ENCODE measurements around the gene NTNG1.

Gene NTNG1

DNA sequence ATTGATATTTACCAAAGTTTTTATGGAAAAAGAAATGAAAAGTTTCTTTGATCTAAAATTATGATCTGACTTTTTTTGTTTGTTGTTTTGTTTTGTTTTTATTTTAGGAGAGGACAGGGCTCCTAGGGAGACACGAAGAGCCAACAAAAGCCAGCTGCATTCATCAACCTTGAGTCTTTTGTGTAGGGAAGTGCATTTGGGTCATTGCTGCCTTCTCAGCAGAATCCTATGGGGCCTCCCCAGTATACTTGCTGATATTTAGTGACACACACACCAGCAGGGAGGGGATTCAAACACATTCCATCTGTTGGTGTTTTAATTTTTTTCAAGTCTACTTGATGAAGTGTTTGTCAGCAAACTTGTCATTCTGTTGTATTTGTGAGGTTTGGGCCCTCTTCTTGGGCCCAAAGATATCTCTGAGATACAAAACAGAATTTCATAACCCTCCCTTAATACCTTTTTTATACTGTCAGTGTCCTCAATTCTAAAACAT, 203.5 kb downstream of the NTNG1 start:
- TF ChIP-seq, protein P1, sequence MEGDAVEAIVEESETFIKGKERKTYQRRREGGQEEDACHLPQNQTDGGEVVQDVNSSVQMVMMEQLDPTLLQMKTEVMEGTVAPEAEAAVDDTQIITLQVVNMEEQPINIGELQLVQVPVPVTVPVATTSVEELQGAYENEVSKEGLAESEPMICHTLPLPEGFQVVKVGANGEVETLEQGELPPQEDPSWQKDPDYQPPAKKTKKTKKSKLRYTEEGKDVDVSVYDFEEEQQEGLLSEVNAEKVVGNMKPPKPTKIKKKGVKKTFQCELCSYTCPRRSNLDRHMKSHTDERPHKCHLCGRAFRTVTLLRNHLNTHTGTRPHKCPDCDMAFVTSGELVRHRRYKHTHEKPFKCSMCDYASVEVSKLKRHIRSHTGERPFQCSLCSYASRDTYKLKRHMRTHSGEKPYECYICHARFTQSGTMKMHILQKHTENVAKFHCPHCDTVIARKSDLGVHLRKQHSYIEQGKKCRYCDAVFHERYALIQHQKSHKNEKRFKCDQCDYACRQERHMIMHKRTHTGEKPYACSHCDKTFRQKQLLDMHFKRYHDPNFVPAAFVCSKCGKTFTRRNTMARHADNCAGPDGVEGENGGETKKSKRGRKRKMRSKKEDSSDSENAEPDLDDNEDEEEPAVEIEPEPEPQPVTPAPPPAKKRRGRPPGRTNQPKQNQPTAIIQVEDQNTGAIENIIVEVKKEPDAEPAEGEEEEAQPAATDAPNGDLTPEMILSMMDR (IDR thresholded peaks at IDR 0.05), result no peak

- TF ChIP-seq, protein P1 (IDR thresholded peaks at IDR 0.05), result no peak
Observed at GRCh38 chr1:107344836-107345235, 204.0 kb downstream of the NTNG1 start.

DNA sequence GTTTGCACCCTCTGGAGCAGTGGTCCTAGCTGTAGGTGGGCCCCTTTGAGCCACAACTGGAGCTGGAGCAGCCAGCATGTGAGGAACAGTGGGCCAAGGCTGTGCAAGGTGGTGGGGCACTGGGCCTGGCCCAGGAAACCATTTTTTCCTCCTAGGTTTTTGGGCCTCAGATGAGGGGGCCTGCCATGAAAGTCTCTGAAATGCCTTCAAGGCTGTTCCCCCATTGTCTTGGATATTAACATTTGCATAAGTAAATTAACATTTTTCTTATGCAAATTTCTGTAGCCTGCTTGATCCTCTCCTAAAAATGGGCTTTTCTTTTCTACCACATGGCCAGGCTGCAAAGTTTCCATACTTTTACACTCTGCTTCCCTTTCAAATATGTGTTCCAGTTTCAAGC, 212.0 kb downstream of the NTNG1 start:
- TF ChIP-seq, protein P1 (IDR thresholded peaks at IDR 0.05), result no peak

GRCh38 chr1:107357376-107357775, 216.5 kb downstream of the NTNG1 start:
- TF ChIP-seq, protein P1 (IDR thresholded peaks at IDR 0.05), result no peak

GRCh38 chr1:107358619-107359327, 217.9 kb downstream of the NTNG1 start:
- TF ChIP-seq, protein P1 (IDR thresholded peaks at IDR 0.05), result no peak

DNA sequence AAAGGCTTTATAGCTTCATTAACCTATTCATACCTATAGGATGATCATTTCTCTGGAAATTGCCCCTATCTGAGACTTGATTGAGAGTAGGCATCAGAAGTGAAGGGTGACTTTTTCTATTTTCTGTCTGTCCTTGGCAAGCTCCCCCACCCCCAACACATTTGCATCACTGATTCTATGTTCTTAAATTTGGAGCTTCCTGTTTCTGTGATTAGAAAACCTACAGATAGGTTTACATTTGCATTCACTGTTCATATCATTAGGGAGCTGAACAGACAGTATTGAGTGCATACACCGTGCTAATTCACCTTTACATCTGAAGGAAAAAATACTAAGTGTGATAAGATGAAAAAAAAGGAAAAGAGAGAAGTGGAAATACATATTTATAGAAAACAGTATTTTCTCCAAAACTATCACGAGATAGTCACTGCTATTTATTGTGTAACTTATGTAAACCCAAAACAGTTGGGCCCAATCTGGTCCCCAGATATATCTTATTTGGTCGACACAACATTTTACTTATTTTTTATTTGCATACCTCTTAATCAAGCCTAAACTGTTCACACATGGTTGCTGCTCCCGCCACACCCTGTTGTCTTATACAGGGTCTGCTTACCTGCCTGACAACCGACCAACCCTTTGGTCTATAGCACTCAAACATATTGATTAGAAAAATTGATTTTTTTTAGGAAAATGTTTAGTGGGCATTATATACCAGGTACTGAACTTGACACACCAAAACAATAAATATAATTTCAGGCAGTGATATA, 218.8 kb downstream of the NTNG1 start:
- TF ChIP-seq, protein P1 (IDR thresholded peaks at IDR 0.05), result no peak

DNA sequence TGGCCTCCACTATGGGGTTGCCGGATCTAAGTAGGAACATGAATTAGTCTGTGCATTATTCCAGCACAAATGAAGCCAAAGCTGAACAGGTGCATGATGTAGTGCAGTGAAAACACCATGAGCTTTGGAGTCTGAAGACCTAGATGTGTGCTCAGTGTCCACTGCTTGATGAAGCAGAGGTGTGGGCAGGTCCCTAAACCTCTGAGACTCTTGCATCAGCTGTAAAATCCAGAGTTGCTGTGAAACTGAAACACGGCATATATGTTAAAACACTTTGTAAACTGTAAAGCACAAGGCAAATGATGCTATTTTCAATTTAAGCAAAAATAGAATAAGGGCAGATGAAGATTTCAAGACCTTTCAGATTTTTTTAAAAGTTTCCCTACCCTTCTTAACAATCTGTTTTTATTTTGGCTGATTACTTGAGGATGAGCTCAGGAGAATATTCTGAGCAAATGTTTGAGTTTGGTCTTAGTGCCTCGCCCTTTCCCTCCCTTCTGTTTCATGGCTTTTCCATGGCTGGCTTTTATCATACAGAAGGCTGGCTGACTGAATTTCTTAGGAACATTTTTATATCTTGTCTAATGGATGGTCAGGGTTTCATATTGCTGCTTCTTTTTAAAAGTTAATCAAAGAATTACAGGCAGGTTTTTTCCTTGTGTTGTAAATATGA, 221.8 kb downstream of the NTNG1 start:
- TF ChIP-seq, protein P1 (IDR thresholded peaks at IDR 0.05), result no peak

All from LNCAP (cell line).